Measurements from ENCODE around the gene ARHGAP6. TPM values are rescaled to one million over a fixed set of nuclear protein-coding genes. Genes with fewer than 3 reads are reported as not detected.

ARHGAP6 gene
- total RNA-seq, 1 experiment from 2014 or later, result 0.07 TPM

GRCh38 chrX:11347300-11347699 is 318.4 kb downstream of the ARHGAP6 start:
- H3K9me3 ChIP-seq (ENCODE audit: control insufficient read depth, low read depth, low read length), result no peaks in the 10 kb centered on the region
- WGBS (ENCODE audit: extremely low coverage, insufficient read length, low lambda C conversion rate), result no CpG with 5 or more reads among the region's 3 CpGs
- H3K36me3 Mint-ChIP-seq (ENCODE audit: insufficient read depth in 1 of 3, low read depth in 3 of 3), result no peaks in the 10 kb centered on the region; a peak in 2 of 7 replicates

More at GRCh38 chrX:11347300-11347699, 318.4 kb downstream of the ARHGAP6 start:
- Histone ChIP-seq H3K27ac (ENCODE audit: insufficient read length, low read depth, low read length) (no peak overlapping the region), H2AFZ (ENCODE audit: low read length) (no peak overlapping the region), H3K4me1 (ENCODE audit: insufficient read depth, low read length) (peaks cover 3% of the 10 kb centered on the region; the same call in 1 of the 2 replicates), H3K23me2 (ENCODE audit: insufficient read length, low read depth, low read length, poor library complexity, severe bottlenecking) (no peaks in the 10 kb centered on the region), H4K8ac (replicated peaks; ENCODE audit: insufficient read length, low read depth, low read length) (no peak overlapping the region), H3K56ac (ENCODE audit: insufficient read length, low read depth, low read length) (no peak overlapping the region), H3K23ac (ENCODE audit: insufficient read length, low read depth, low read length) (no peak overlapping the region), H2BK15ac (ENCODE audit: low read depth, low read length) (no peak overlapping the region), H3K9ac (ENCODE audit: extremely low read depth, insufficient read length, low read length) (no peak overlapping the region), H3K18ac (ENCODE audit: insufficient read length, low read depth, low read length) (no peak overlapping the region), H3K79me1 (ENCODE audit: insufficient read depth, low read depth, low read length, poor library complexity, severe bottlenecking) (no peaks in the 10 kb centered on the region), H3K4me2 (ENCODE audit: insufficient read depth, insufficient read length, low read length) (no peak overlapping the region), H2AK5ac (ENCODE audit: insufficient read length, low read length) (no peak overlapping the region), H3K27me3 (ENCODE audit: insufficient read depth, low read length) (no peaks in the 10 kb centered on the region), H4K20me1 (ENCODE audit: control insufficient read depth, insufficient read depth, insufficient read length) (no peaks in the 10 kb centered on the region), H3T11ph (ENCODE audit: low read length) (no peak overlapping the region), H2BK120ac (ENCODE audit: low read depth, low read length, poor library complexity, severe bottlenecking) (no peak overlapping the region), H3K14ac (ENCODE audit: insufficient read depth, low read length) (no peak overlapping the region), H3K4ac (ENCODE audit: low read depth, low read length) (no peak overlapping the region), H2BK5ac (ENCODE audit: insufficient read length, low read length) (no peak overlapping the region), H2BK20ac (ENCODE audit: low read depth, low read length, poor library complexity, severe bottlenecking) (no peak overlapping the region), H2BK12ac (ENCODE audit: insufficient read length, low read depth, low read length) (no peak overlapping the region), H4K91ac (ENCODE audit: insufficient read length, low read depth, low read length) (no peak overlapping the region), H4K5ac (ENCODE audit: insufficient read length, low read depth, low read length) (no peak overlapping the region), H3K79me2 (ENCODE audit: insufficient read depth, low read length) (no peaks in the 10 kb centered on the region)
- TF ChIP-seq CTCF (conservative IDR thresholded peaks at IDR 0.05), result no peak
- peaks cover 26 to 39% of the 10 kb centered on the region in 2 experiments for H3K9me3 Mint-ChIP-seq
- H3K4me3 Mint-ChIP-seq, result no peak overlapping the region
- H3K27ac Mint-ChIP-seq, result no peak overlapping the region
- H3K4me1 Mint-ChIP-seq, result peaks cover 0 to 6% of the 10 kb centered on the region in 2 experiments; a peak in 2 of 4 replicates
- DNase-seq, result no peak
- peaks cover 3% of the 10 kb centered on the region; the same call in 1 of the 2 replicates for H3K27me3 Mint-ChIP-seq (ENCODE audit: low read depth)

Data from H9 (cell line).